Thoracic aorta (tissue), 2 donors: ENCODE measurements around the gene PRDM5. TPM values are rescaled to one million over a fixed set of nuclear protein-coding genes. Genes with fewer than 3 reads are reported as not detected.

ENCODE experiments used
- ATAC-seq: fragments of 150-250 bp; one replicate; pipeline ENCODE4 v1.8.0; 2017; ENCODE audit warnings: low read depth; ENCODE audit not compliant: insufficient number of reproducible peaks, low FRiP score
- DNase-seq: peaks from one replicate; pipeline ENCODE4 v3.0.0-alpha.2; 2020; ENCODE audit warnings: low spot score
- H3K27ac ChIP-seq, 2 donors: fragments of 200-600 bp; sonication (generic); 1 replicate in 1 of 2; 2 replicates in 1 of 2; pipeline ENCODE4 v1.5.1; 2016; ENCODE audit warnings: mild to moderate bottlenecking in 2 of 2, moderate library complexity in 2 of 2
- H3K27me3 ChIP-seq: fragments of 200-600 bp; sonication (generic); replicated peaks from 2 replicates; pipeline ENCODE4 v1.6.0; 2016; ENCODE audit warnings: mild to moderate bottlenecking; ENCODE audit not compliant: insufficient read depth
- H3K36me3 ChIP-seq: fragments of 200-600 bp; sonication (generic); one replicate; pipeline ENCODE4 v1.5.1; 2016
- H3K4me1 ChIP-seq, 2 donors: fragments of 200-600 bp; sonication (generic); 1 replicate in 1 of 2; 2 replicates in 1 of 2; pipeline versions ENCODE4 v1.5.1 to v1.6.0; 2016; ENCODE audit warnings: low read depth in 2 of 2, mild to moderate bottlenecking in 1 of 2; ENCODE audit not compliant: control insufficient read depth in 1 of 2
- H3K4me3 ChIP-seq: fragments of 200-600 bp; sonication (generic); 2 replicates; pipeline ENCODE4 v1.5.1; 2016; ENCODE audit warnings: mild to moderate bottlenecking
- H3K9me3 ChIP-seq: fragments of 200-600 bp; sonication (generic); 2 replicates; pipeline ENCODE4 v1.5.1; 2016
- CTCF ChIP-seq: fragments of 200-600 bp; sonication (generic); IDR thresholded peaks from one replicate; pipeline ENCODE4 v1.5.1; 2019; ENCODE audit warnings: antibody characterized with exemption
- total RNA-seq, 2 donors: library from RNA; depleted of rRNA; stranded (reverse); fragments of >200 nt; gene quantifications; one replicate each; pipeline versions ENCODE4 v1.1.0 to v1.2.3, GENCODE V29; 2016

Gene PRDM5
- total RNA-seq, 2 donors from 2014 or later = 16.6 to 19.9 TPM

GRCh38 chr4:120881351-120881750 is 41.2 kb downstream of the PRDM5 start:
- TF ChIP-seq CTCF = no peak
- no peaks in the 10 kb centered on the region for H3K27me3 ChIP-seq
- no peaks in the 10 kb centered on the region for H3K9me3 ChIP-seq
- no peaks in the 10 kb centered on the region for H3K4me1 ChIP-seq
- DNase-seq (no peak), ATAC-seq (no peak)
- no peak overlapping the region for H3K27ac ChIP-seq
- no peak overlapping the region for H3K4me3 ChIP-seq
- no peaks in the 10 kb centered on the region for H3K36me3 ChIP-seq

GRCh38 chr4:120877021-120877420 is 45.5 kb downstream of the PRDM5 start:
- ATAC-seq (no peak), DNase-seq (no peak)
- Histone ChIP-seq H3K9me3 (no peaks in the 10 kb centered on the region), H3K27ac (no peak overlapping the region), H3K4me1 (no peaks in the 10 kb centered on the region), H3K4me3 (no peak overlapping the region), H3K36me3 (no peaks in the 10 kb centered on the region), H3K27me3 (no peaks in the 10 kb centered on the region)
- no peak for TF ChIP-seq CTCF

- no peak for TF ChIP-seq CTCF
- H3K4me3 ChIP-seq = no peak overlapping the region
- DNase-seq (no peak), ATAC-seq (no peak)
- H3K27me3 ChIP-seq = no peaks in the 10 kb centered on the region
- no peaks in the 10 kb centered on the region for H3K36me3 ChIP-seq
- no peaks in the 10 kb centered on the region for H3K9me3 ChIP-seq
- no peak overlapping the region for H3K27ac ChIP-seq
- no peaks in the 10 kb centered on the region for H3K4me1 ChIP-seq
Measured at GRCh38 chr4:120874792-120875774, 47.4 kb downstream of the PRDM5 start.

GRCh38 chr4:120873554-120873953 is 49.0 kb downstream of the PRDM5 start:
- no peak overlapping the region for H3K4me3 ChIP-seq
- H3K36me3 ChIP-seq = no peaks in the 10 kb centered on the region
- no peak for TF ChIP-seq CTCF
- no peaks in the 10 kb centered on the region for H3K4me1 ChIP-seq
- H3K27ac ChIP-seq = no peak overlapping the region
- ATAC-seq = no peak
- no peaks in the 10 kb centered on the region for H3K27me3 ChIP-seq
- no peak for DNase-seq
- no peaks in the 10 kb centered on the region for H3K9me3 ChIP-seq

GRCh38 chr4:120871173-120871572 is 51.4 kb downstream of the PRDM5 start:
- Histone ChIP-seq H3K9me3 (no peaks in the 10 kb centered on the region), H3K27me3 (no peaks in the 10 kb centered on the region), H3K27ac (no peak overlapping the region), H3K4me3 (no peak overlapping the region), H3K36me3 (no peaks in the 10 kb centered on the region), H3K4me1 (no peaks in the 10 kb centered on the region)
- DNase-seq = no peak
- no peak for TF ChIP-seq CTCF
- ATAC-seq = no peak
